ENCODE measurements around the gene VWCE. TPM values are rescaled to one million over a fixed set of nuclear protein-coding genes. Genes with fewer than 3 reads are reported as not detected.
"Not testable (repeated sequence)": the region's sequence is repeated elsewhere in the genome, so short reads cannot be mapped to it uniquely, and the experiment has no call there.

VWCE gene
- total and polyA plus RNA-seq, 8 donors, result 0.16 to 0.90 (median 0.36) TPM

DNA sequence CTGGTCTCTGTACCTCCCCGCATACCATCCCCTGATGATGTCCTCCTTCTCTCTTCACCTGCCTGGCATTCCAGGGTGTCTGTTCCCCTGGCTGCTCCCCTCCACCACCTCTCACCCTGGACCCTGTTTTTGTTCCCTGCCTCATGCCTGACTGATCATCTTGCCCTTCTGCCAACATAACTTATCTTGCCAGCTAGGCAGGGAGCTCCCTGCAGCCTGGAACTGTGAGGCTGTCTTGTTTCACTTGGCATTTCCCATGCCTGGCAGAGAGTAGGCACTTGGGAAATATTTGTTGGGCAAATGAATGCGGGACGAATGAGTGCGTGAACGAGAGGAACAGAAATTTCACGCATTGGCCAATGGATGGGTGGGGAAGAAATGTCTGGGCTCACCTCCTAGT is 84.5 kb downstream of the VWCE start:
- WGBS, 2 donors, result no CpG with 5 or more reads among the region's 6 CpGs
- intact Hi-C loops (cut with DNase I); H3K4me3 ChIP-seq; ATAC-seq; H3K36me3 ChIP-seq; H3K9me3 ChIP-seq; FAIRE-seq; H3K27ac ChIP-seq; H3K4me1 ChIP-seq; H3K27me3 ChIP-seq; DNase-seq: not testable (repeated sequence)

Other genes with a start within 250 kb of the VWCE start
- gene CD5, start 192.8 kb downstream of the VWCE start, total RNA-seq, result 1 to 10 TPM in 1 of 6 donors, under 1 TPM in 5; 0.08 to 1.1 (median 0.30) TPM
- gene CD5, start 192.8 kb downstream of the VWCE start, polyA plus RNA-seq, result under 1 TPM; 0.23 to 0.31 TPM
- 10 to 100 TPM; 12.1 to 25.7 (median 17.5) TPM for gene VPS37C, start 133.9 kb downstream of the VWCE start, total RNA-seq
- 10 to 100 TPM; 15.0 to 16.3 TPM for gene VPS37C, start 133.9 kb downstream of the VWCE start, polyA plus RNA-seq
- under 1 TPM in 2 of 6 donors, not detected in 4; 0.08 to 0.13 TPM for gene PGA3, start 91.8 kb downstream of the VWCE start, total RNA-seq
- gene PGA3, start 91.8 kb downstream of the VWCE start, polyA plus RNA-seq, result 1 to 10 TPM in 1 of 2 donors, under 1 TPM in 1; 0.34 to 7.4 TPM
- 1 to 10 TPM in 4 of 6 donors, under 1 TPM in 1, not detected in 1; 0.16 to 2.9 (median 2.2) TPM for gene PGA4, start 73.0 kb downstream of the VWCE start, total RNA-seq
- 1 to 10 TPM in 1 of 2 donors, under 1 TPM in 1; 0.95 to 4.6 TPM for gene PGA4, start 73.0 kb downstream of the VWCE start, polyA plus RNA-seq
- under 1 TPM in 4 of 6 donors, not detected in 2; 0.31 to 0.83 (median 0.60) TPM for gene PGA5, start 54.1 kb downstream of the VWCE start, total RNA-seq
- under 1 TPM; 0.27 to 0.70 TPM for gene PGA5, start 54.1 kb downstream of the VWCE start, polyA plus RNA-seq
- 10 to 100 TPM; 62.8 to 84.4 (median 74.5) TPM for gene DDB1, start 37.8 kb upstream of the VWCE start, total RNA-seq
- gene DDB1, start 37.8 kb upstream of the VWCE start, polyA plus RNA-seq, result 10 to 100 TPM; 50.9 to 83.8 TPM
- gene TKFC, start 37.9 kb upstream of the VWCE start, total RNA-seq, result 10 to 100 TPM; 25.6 to 40.6 (median 32.9) TPM
- 10 to 100 TPM; 40.7 to 66.7 TPM for gene TKFC, start 37.9 kb upstream of the VWCE start, polyA plus RNA-seq
- gene CYB561A3, start 66.6 kb upstream of the VWCE start, total RNA-seq, result 10 to 100 TPM; 16.5 to 26.2 (median 22.7) TPM
- gene CYB561A3, start 66.6 kb upstream of the VWCE start, polyA plus RNA-seq, result 10 to 100 TPM; 14.8 to 19.7 TPM
- 10 to 100 TPM; 10.8 to 20.4 (median 13.7) TPM for gene TMEM138, start 67.1 kb upstream of the VWCE start, total RNA-seq
- 10 to 100 TPM; 32.8 to 39.2 TPM for gene TMEM138, start 67.1 kb upstream of the VWCE start, polyA plus RNA-seq
- gene TMEM216, start 97.3 kb upstream of the VWCE start, total RNA-seq, result 1 to 10 TPM; 3.7 to 8.2 (median 6.4) TPM
- 10 to 100 TPM in 1 of 2 donors, 1 to 10 TPM in 1; 9.3 to 17.8 TPM for gene TMEM216, start 97.3 kb upstream of the VWCE start, polyA plus RNA-seq
- 10 to 100 TPM; 25.1 to 49.7 (median 32.6) TPM for gene CPSF7, start 134.7 kb upstream of the VWCE start, total RNA-seq
- gene CPSF7, start 134.7 kb upstream of the VWCE start, polyA plus RNA-seq, result 10 to 100 TPM; 57.6 to 60.4 TPM
- 10 to 100 TPM; 10.1 to 15.3 (median 13.9) TPM for gene SDHAF2, start 134.8 kb upstream of the VWCE start, total RNA-seq
- 10 to 100 TPM; 24.2 to 38.9 TPM for gene SDHAF2, start 134.8 kb upstream of the VWCE start, polyA plus RNA-seq
- gene LRRC10B, start 213.4 kb upstream of the VWCE start, total RNA-seq, result 1 to 10 TPM in 2 of 6 donors, under 1 TPM in 4; 0.28 to 1.8 (median 0.81) TPM
- gene LRRC10B, start 213.4 kb upstream of the VWCE start, polyA plus RNA-seq, result 10 to 100 TPM in 1 of 2 donors, 1 to 10 TPM in 1; 3.2 to 10.2 TPM

Measured in pancreas (tissue), 10 donors.